OCI-LY3 (cell line): ENCODE measurements around the gene C10orf90.

Experiments used
- CTCF ChIP-seq: fragments of 200-600, 300-600 bp; sonication (generic); IDR thresholded peaks from 2 replicates; pipeline ENCODE4 v1.5.1; 2014; ENCODE audit warnings: antibody characterized with exemption, low read length, low read depth
- EZH2phosphoT487 ChIP-seq: fragments of 200-600 bp; shearing (Covaris generic); IDR thresholded peaks from 2 replicates; pipeline ENCODE4 v1.6.1; 2018; ENCODE audit warnings: antibody characterized with exemption, mixed run types, low read depth

- no peak for TF ChIP-seq CTCF
- no peak for TF ChIP-seq EZH2phosphoT487
These were observed 147.4 kb downstream of the C10orf90 start for GRCh38 chr10:126523071-126523470.
